Measurements from ENCODE around the gene CASP3.
"Not testable (repeated sequence)": the region's sequence is repeated elsewhere in the genome, so short reads cannot be mapped to it uniquely, and the experiment has no call there.

Gene CASP3

GRCh38 chr4:184628103-184628502 lies 21.1 kb downstream of the CASP3 start:
- DNase-seq, result no peak

- DNase-seq, result not testable (repeated sequence)
Measured at GRCh38 chr4:184625783-184626596, 23.3 kb downstream of the CASP3 start.

DNA sequence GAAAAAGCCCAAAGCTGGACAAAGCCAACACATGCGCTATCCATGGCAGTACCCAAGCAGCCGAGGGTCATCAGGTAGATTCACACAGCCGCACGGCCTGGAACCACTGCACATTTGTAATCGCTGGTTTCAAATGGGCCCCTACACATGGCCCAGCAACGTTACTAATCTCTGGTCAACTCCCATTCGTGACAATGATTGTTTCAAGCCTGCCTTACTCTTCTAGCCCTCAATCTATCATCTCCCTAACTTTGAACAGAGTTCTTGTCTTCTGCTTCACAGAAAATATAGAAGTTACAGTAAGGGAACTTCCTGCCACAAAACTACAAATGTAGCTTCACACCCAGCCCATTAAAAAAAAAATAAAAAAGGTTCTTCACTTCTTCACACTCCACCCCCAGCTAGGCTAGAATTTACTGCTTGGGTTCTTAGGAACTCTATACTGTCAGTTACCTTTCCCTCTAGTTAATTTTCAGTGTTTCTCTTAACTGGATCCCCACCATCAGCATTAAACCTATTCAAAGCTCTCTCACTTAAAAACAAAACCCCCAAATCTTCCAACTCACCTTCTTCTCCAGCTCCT lies 24.2 kb downstream of the CASP3 start:
- no peak for DNase-seq

- not testable (repeated sequence) for DNase-seq
Measured at GRCh38 chr4:184624504-184624903, 24.7 kb downstream of the CASP3 start.

GRCh38 chr4:184621518-184621917 lies 27.7 kb downstream of the CASP3 start:
- DNase-seq, result no peak

GRCh38 chr4:184620212-184620867 lies 28.9 kb downstream of the CASP3 start:
- no peak for DNase-seq

- no peak for DNase-seq
Measured at GRCh38 chr4:184617600-184618196, 31.5 kb downstream of the CASP3 start.

- DNase-seq, result no peak
Measured at GRCh38 chr4:184616633-184617551, 32.4 kb downstream of the CASP3 start.

- DNase-seq, result not testable (repeated sequence)
Measured at GRCh38 chr4:184616168-184616567, 33.1 kb downstream of the CASP3 start.

DNA sequence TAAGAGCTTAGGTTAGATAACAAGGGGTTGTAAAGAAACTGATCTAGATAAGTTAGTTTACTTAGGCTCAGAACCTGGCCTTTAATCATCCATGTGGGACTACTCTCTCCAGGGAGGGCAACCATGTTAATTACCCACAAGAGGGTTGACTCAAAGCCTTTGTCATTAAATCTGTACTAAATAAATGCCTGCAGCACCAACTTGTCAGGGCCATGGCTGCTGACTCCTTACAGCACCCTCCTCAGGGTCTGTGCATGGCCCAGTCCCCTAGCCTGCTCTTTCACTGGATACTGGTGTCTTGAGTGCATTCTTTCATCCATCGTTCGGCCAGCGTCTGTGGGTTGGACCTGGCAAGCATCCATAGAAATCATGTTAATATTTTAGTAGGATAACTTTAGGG lies 34.7 kb downstream of the CASP3 start:
- no peak for DNase-seq

DNA sequence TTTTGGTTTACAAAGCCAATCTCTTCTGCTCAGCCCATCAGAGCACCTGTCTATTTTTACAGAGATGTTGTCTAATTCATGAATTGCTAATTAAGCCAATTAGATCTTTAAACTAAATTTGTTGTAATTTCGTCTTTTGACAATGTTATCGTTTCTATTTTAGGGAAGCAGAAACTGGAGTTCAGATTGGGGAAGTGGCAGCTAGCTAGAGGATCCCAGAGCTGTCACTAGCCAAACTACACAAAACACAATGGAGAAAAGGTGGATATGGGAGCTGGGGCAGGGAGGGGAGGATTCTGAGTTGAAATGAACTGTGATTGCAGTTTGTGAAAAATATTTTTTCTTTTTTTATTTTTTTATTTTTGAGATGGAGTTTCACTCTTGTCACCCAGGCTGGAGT lies 35.8 kb downstream of the CASP3 start:
- DNase-seq, result no peak

DNA sequence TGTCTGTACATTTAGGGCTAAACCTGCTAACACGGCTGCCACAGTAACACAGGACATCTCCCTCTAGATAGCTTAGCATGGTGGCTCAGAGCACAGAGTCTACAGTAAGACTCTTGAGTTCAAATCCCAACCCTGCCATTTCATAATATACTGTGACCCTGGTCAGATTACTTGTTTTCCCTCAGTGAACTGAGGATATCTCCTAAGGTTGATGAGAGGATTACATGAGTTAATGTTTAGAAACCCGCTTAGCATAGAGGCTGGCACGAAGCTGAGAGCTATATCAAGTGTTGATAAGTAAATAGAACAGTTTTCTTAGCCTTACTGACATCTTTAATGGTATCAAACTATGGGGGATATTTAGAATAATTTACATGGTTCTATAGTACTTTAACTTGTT lies 37.2 kb downstream of the CASP3 start:
- no peak for DNase-seq

DNA sequence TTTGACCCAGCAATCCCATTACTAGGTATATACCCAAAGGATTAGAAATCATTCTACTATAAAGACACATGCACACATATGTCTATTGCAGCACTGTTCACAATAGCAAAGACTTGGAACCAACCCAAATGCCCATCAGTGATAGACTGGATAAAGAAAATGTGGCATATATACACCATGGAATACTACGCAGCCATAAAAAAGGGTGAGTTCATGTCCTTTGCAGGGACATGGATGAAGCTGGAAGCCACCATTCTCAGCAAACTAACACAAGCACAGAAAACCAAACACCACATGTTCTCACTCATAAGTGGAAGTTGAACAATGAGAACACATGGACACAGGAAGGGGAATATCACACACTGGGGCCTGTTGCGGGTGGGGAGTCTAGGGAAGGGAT lies 41.8 kb downstream of the CASP3 start:
- DNase-seq, result not testable (repeated sequence)

DNA sequence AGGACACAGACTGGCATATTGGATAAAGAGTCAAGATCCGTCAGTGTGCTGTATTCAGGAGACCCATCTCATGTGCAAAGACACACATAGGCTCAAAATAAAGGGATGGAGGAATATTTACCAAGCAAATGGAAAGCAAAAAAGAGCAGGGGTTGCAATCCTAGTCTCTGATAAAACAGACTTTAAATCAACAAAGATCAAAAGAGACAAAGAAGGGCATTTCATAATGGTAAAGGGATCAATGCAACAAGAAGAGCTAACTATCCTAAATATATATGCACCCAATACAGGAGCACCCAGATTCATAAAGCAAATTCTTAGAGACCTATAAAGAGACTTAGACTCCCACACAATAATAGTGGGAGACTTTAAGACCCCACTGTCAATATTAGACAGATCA lies 46.4 kb downstream of the CASP3 start:
- not testable (repeated sequence) for DNase-seq

DNA sequence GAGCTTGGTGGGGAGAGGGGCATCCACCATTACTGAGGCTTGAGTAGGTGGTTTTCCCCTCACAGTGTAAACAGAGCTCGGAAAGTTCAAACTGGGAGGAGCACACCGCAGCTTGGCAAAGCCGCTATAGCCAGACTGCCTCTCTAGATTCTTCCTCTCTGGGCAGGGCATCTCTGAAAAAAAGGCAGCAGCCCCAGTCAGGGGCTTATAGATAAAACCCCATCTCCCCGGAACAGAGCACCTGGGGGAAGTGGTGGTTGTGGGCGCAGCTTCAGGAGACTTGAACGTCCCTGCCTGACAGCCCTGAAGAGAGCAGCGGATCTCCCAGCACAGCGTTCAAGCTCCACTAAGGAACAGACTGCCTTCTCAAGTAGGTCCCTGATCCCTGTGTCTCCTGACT lies 48.3 kb downstream of the CASP3 start:
- DNase-seq, result not testable (repeated sequence)

DNA sequence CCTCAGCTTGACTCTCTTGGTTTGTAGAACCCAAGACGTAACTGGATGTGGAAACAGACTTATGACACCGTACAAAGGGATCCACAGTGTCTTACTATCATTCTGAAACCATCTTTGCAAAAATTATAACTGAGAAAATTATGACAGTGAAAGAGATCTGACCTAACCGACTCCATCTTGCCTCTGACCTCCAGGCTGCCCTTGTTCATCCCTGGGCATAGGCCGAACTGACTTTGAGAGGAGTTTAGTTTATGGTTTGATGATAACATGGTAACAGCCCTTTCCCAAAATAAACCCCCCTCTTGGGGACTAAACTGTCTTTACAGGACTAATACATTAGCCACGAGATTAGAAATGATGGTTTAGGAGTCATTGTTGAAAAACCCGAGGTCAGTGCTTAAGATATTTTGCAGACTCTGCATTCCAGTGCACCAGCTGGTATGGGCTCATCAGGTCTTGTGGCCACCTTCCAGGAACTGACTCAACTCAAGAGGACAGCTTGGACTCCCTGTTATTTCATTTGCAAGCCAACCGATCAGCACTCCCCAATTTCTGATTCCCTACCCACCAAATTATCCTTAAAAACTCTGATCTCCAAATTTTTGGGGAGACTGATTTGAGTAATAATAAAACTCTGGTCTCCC lies 49.6 kb downstream of the CASP3 start:
- DNase-seq, result no peak

GRCh38 chr4:184598753-184599491 lies 50.3 kb downstream of the CASP3 start:
- DNase-seq, result no peak

DNA sequence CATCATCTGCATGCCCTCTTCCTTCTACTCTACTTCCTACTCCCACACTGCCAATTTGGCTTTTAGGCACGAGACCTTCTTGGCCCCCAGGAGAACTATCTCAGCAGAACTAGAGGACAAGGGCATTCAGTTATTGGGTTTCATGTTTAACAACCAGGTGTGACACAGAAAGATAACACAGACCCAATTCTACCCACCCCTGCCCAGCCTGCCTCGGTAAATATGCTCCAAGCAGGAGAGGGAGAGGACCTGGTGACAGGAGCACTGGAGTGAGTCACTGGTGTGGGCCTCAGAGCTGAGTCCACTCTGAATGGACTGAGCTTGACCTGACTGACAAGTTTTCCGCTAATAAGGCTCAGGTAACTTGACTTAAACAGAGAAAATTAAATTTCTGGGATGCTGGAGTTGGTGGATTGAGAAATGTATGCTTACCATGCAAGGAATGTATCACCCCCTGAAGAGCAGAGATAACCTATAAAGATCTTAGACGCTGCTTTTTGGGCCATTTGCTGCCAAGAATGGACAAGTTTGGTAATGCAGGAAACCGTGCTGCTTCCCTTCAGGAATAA lies 52.5 kb downstream of the CASP3 start:
- no peak for DNase-seq

- no peak for DNase-seq
Measured at GRCh38 chr4:184596044-184596616, 53.1 kb downstream of the CASP3 start.

DNA sequence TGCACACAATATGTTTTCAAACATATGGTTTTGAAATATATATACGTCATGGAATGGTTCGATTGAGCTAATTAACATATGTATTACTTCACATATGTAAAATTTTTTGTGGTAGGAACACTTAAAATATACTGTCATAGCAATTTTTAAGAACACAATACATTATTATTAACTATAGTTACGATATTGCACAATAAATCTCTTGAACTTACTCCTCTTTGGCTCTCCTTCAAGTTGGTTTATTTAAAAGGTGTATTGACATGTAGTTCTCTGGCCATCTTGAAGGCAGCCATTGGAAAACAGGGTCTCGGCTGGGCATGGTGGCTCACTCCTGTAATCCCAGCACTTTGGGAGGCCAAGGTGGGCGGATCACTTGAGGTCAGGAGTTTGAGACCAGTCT lies 53.8 kb downstream of the CASP3 start:
- no peak for DNase-seq

DNA sequence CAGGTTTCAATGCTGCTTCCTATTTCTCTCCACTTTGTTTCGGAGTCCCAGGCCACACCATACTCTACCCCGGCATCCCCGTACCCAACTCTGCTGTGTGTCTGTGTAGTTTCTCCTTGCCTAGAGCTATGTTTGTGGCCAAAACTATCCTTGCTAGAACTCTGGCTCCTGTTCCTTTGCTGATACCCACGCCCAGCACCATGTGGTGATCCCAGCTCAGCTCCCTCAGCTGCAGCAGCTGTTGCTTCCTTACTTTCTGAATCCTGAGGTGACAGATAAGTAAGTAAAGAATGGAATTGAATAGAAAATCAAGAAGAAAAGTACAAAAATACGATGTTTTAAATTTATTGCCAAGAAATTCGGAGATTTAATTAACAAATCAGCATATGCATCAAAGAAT lies 55.8 kb downstream of the CASP3 start:
- DNase-seq, result no peak

Measured in NCI-H1694 (cell line).